ENCODE results near the gene IER5L. TPM values are rescaled to one million over a fixed set of nuclear protein-coding genes. Genes with fewer than 3 reads are reported as not detected.

IER5L gene
- 12.9 and 24.3 TPM in 2 replicates for total RNA-seq (2014; rRNA removed; shearing (Covaris generic))

GRCh38 chr9:129177791-129178567 lies at the start of gene IER5L:
IER5L (minus strand) TSS chr9:129178261; CDS start chr9:129178052, 209 bp downstream.
- DNase-seq (ENCODE audit: low spot score), result peak; percentile 83

- DNase-seq (ENCODE audit: low spot score), result no peak
These were observed 49.8 kb upstream of the IER5L start for GRCh38 chr9:129227843-129228189.

- peak; percentile 93 for DNase-seq (ENCODE audit: low spot score)
These were observed 47.8 kb upstream of the IER5L start for GRCh38 chr9:129225815-129226214.

- no peak for DNase-seq (ENCODE audit: low spot score)
These were observed 47.4 kb upstream of the IER5L start for GRCh38 chr9:129225490-129225778.

GRCh38 chr9:129224618-129225489 lies 46.8 kb upstream of the IER5L start:
- DNase-seq (ENCODE audit: low spot score), result no peak

- DNase-seq (ENCODE audit: low spot score), result no peak
These were observed 45.6 kb upstream of the IER5L start for GRCh38 chr9:129223551-129224208.

GRCh38 chr9:129222819-129223218 lies 44.8 kb upstream of the IER5L start:
- no peak for DNase-seq (ENCODE audit: low spot score)

- DNase-seq (ENCODE audit: low spot score), result no peak
These were observed 44.0 kb upstream of the IER5L start for GRCh38 chr9:129221979-129222635.

- DNase-seq (ENCODE audit: low spot score), result peak; percentile 77
These were observed 43.2 kb upstream of the IER5L start for GRCh38 chr9:129221233-129221632.

- DNase-seq (ENCODE audit: low spot score), result no peak
These were observed 42.7 kb upstream of the IER5L start for GRCh38 chr9:129220771-129221170.

- DNase-seq (ENCODE audit: low spot score), result no peak
These were observed 40.9 kb upstream of the IER5L start for GRCh38 chr9:129218918-129219317.

- no peak for DNase-seq (ENCODE audit: low spot score)
These were observed 40.2 kb upstream of the IER5L start for GRCh38 chr9:129218272-129218625.

- DNase-seq (ENCODE audit: low spot score), result no peak
These were observed 35.5 kb upstream of the IER5L start for GRCh38 chr9:129213551-129213950.

- DNase-seq (ENCODE audit: low spot score), result no peak
These were observed 33.6 kb upstream of the IER5L start for GRCh38 chr9:129211686-129212085.

GRCh38 chr9:129210125-129210524 lies 32.1 kb upstream of the IER5L start:
- DNase-seq (ENCODE audit: low spot score), result no peak

- no peak for DNase-seq (ENCODE audit: low spot score)
These were observed 31.5 kb upstream of the IER5L start for GRCh38 chr9:129209580-129209979.

- no peak for DNase-seq (ENCODE audit: low spot score)
These were observed 31.0 kb upstream of the IER5L start for GRCh38 chr9:129209109-129209508.

- DNase-seq (ENCODE audit: low spot score), result no peak
These were observed 30.4 kb upstream of the IER5L start for GRCh38 chr9:129208207-129209032.

- no peak for DNase-seq (ENCODE audit: low spot score)
These were observed 28.8 kb upstream of the IER5L start for GRCh38 chr9:129206905-129207304.

GRCh38 chr9:129206401-129206800 lies 28.3 kb upstream of the IER5L start:
- no peak for DNase-seq (ENCODE audit: low spot score)

- no peak for DNase-seq (ENCODE audit: low spot score)
These were observed 26.8 kb upstream of the IER5L start for GRCh38 chr9:129204840-129205239.
